H1 (cell line): ENCODE results near the gene RNF26. TPM values are rescaled to one million over a fixed set of nuclear protein-coding genes. Genes with fewer than 3 reads are reported as not detected.

ENCODE experiments used
- microRNA-seq, 2 experiments: library from miRNA; unstranded; fragments of <30 nt; microRNA quantifications; one replicate each; pipeline versions ENCODE4 to v1.2.0, GENCODE V29; 2016 to 2020; ENCODE audit warnings: borderline microRNAs expressed in 2 of 2, borderline number of aligned reads in 2 of 2, borderline replicate concordance in 1 of 2
- polyA plus RNA-seq, 7 experiments: library from polyadenylated mRNA; depleted of rRNA in 3 of 7; stranded (reverse) in 5 of 7; unstranded in 2 of 7; fragments of >200 nt in 5 of 7; fragments of 200-250 nt in 2 of 7; gene quantifications; 1 replicate in 5 of 7; 2 replicates in 1 of 7; 4 replicates in 1 of 7; pipeline versions ENCODE4 v1.2.1 to v1.2.3, GENCODE V29; 2011 to 2013; ENCODE audit warnings: missing spikeins in 2 of 7, mixed read lengths in 2 of 7
- small RNA-seq: library from polyadenylated mRNA; stranded (forward); fragments of <200 nt; extraction: miRNeasy Mini kit (QIAGEN cat#:217004); gene quantifications from one replicate; pipeline ENCODE3, GENCODE V24; 2013; ENCODE audit not compliant: insufficient read depth
- total RNA-seq: library from RNA; stranded (reverse); fragmentation: NEBNext Ultra II Directional; extraction: Animal tissue kit (Norgen Biotek cat#: 25700); gene quantifications from 2 replicates; pipeline ENCODE4 v1.2.1, GENCODE V29; 2021

RNF26 gene
- total and polyA plus RNA-seq, 2 of the 8 experiments (the other 6 are each of a cell fraction or from before 2014, with no cell fraction given), result 82.7 to 84.0 TPM

Small RNA genes within 50 kb of the gene (microRNA-seq; reads per million reads assigned to microRNA genes)
- 0 reads per million in 2 experiments for gene MIR6756

Small RNA genes within 50 kb of the gene (small RNA-seq; reads per million reads assigned to genes)
- gene RF01225, result not detected
- gene RNU6-262P, result not detected

Other genes starting within 250 kb of the RNF26 start
- gene HMBS, start 249.6 kb upstream of the RNF26 start, total RNA-seq, result 65.5 and 69.3 TPM in 2 replicates
- 104 and 109 TPM in 2 replicates for gene HMBS, start 249.6 kb upstream of the RNF26 start, polyA plus RNA-seq (2011; rRNA removed)
- gene DPAGT1, start 232.7 kb upstream of the RNF26 start, total RNA-seq, result 59.8 and 62.9 TPM in 2 replicates
- gene DPAGT1, start 232.7 kb upstream of the RNF26 start, polyA plus RNA-seq (2011; rRNA removed), result 207 and 236 TPM in 2 replicates
- gene C2CD2L, start 227.2 kb upstream of the RNF26 start, total RNA-seq, result 3.3 and 4.0 TPM in 2 replicates
- 2.5 and 3.4 TPM in 2 replicates for gene C2CD2L, start 227.2 kb upstream of the RNF26 start, polyA plus RNA-seq (2011; rRNA removed)
- 35.0 and 36.6 TPM in 2 replicates for gene HINFP, start 212.9 kb upstream of the RNF26 start, total RNA-seq
- 37.3 and 41.2 TPM in 2 replicates for gene HINFP, start 212.9 kb upstream of the RNF26 start, polyA plus RNA-seq (2011; rRNA removed)
- gene ABCG4, start 185.5 kb upstream of the RNF26 start, total RNA-seq, result 2.3 and 2.9 TPM in 2 replicates
- 1.8 and 2.9 TPM in 2 replicates for gene ABCG4, start 185.5 kb upstream of the RNF26 start, polyA plus RNA-seq (2011; rRNA removed)
- gene NLRX1, start 165.8 kb upstream of the RNF26 start, total RNA-seq, result 12.9 and 13.2 TPM in 2 replicates
- gene NLRX1, start 165.8 kb upstream of the RNF26 start, polyA plus RNA-seq (2011; rRNA removed), result 18.6 and 30.5 TPM in 2 replicates
- gene NHERF4, start 149.1 kb upstream of the RNF26 start, total RNA-seq, result not detected in 2 replicates
- gene NHERF4, start 149.1 kb upstream of the RNF26 start, polyA plus RNA-seq (2011; rRNA removed), result 0.05 and 0.20 TPM in 2 replicates
- 57.6 and 57.8 TPM in 2 replicates for gene CBL, start 128.2 kb upstream of the RNF26 start, total RNA-seq
- gene CBL, start 128.2 kb upstream of the RNF26 start, polyA plus RNA-seq (2011; rRNA removed), result 22.3 and 23.1 TPM in 2 replicates
- 19.6 and 22.4 TPM in 2 replicates for gene MCAM, start 17.4 kb upstream of the RNF26 start, total RNA-seq
- gene MCAM, start 17.4 kb upstream of the RNF26 start, polyA plus RNA-seq (2011; rRNA removed), result 32.2 and 63.2 TPM in 2 replicates
- gene C1QTNF5, start 6.4 kb downstream of the RNF26 start, total RNA-seq, result 1.5 and 2.2 TPM in 2 replicates
- gene C1QTNF5, start 6.4 kb downstream of the RNF26 start, polyA plus RNA-seq (2011; rRNA removed), result 2.7 and 3.4 TPM in 2 replicates
- gene MFRP, start 12.2 kb downstream of the RNF26 start, total RNA-seq, result not detected in 2 replicates
- gene MFRP, start 12.2 kb downstream of the RNF26 start, polyA plus RNA-seq (2011; rRNA removed), result 0.02 TPM in 2 replicates
- gene USP2, start 47.2 kb downstream of the RNF26 start, total RNA-seq, result 6.9 and 8.5 TPM in 2 replicates
- 2.2 and 3.9 TPM in 2 replicates for gene USP2, start 47.2 kb downstream of the RNF26 start, polyA plus RNA-seq (2011; rRNA removed)
- gene THY1, start 88.6 kb downstream of the RNF26 start, total RNA-seq, result 259 and 286 TPM in 2 replicates
- gene THY1, start 88.6 kb downstream of the RNF26 start, polyA plus RNA-seq (2011; rRNA removed), result 2,050 and 2,479 TPM in 2 replicates